GM21576 (cell line): ENCODE results near the gene PAK6.

Source experiments
- ATAC-seq: cut with Tn5 transposase; IDR thresholded peaks from one replicate; pipeline ENCODE4 v1.9.1; 2021; ENCODE audit warnings: mild to moderate bottlenecking, moderate library complexity; ENCODE audit not compliant: unreplicated experiment

The PAK6 gene

GRCh38 chr15:40238532-40239403, at the start of gene PAK6:
PAK6 (plus strand) TSS chr15:40239063; CDS start chr15:40264786, 25,723 bp downstream.
- ATAC-seq: no peak

GRCh38 chr15:40190591-40190990, 48.3 kb upstream of the PAK6 start:
- ATAC-seq: no peak

DNA sequence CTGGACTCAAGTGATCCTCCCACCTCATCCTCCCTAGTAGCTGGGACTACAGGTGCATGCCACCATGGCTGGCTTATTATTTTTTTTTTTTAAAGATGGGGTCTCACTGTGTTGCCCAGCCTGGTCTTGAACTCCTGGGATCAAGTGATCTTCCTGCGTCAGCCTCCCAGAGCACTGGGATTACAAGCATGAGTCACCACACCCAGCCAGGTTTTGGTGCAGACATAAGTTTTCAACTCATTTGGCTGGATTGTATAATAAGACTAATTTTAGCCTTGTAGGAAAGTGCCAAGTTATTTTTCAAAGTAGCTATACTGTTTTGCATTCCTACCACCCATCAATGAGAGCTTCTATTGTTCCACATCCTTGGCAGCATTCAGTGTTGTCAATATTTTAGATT, 45.9 kb upstream of the PAK6 start:
- ATAC-seq: no peak

- no peak for ATAC-seq
These were observed 41.4 kb upstream of the PAK6 start for GRCh38 chr15:40197434-40197833.

DNA sequence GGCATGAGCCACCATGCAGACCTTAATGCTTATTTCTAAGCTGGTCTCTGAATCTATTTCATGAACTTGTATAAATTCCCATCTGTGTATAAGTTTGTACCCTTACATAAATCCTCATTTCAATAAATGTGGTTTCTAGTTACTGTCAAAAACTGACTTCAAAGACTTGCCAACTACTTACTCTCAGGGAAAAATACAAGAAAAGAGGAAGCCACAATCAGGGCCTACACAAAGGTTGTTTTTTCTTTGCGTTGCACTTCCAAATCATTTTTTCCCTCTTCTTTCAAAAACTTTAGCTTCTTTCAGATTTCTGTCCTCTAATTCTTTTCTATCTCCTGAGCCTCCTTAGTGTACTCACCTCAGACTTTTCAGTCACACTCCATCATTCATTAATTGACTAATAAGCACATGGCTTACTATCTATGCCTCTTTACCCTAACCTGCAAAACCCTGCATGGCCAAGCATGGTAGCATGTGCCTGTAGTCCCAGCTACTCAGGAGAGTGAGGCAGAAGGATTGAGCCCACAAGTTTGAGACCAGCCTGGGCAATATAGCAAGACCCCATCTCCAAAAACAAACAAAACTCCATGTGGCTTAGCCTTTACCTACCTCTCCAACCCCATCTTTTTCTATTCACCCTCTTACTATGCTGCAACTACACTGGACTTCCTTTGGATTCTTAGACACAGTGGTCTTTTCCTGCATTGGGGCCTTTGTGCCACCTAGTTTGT, 40.3 kb upstream of the PAK6 start:
- ATAC-seq: no peak

- ATAC-seq: no peak
These were observed 34.8 kb upstream of the PAK6 start for GRCh38 chr15:40204100-40204499.

DNA sequence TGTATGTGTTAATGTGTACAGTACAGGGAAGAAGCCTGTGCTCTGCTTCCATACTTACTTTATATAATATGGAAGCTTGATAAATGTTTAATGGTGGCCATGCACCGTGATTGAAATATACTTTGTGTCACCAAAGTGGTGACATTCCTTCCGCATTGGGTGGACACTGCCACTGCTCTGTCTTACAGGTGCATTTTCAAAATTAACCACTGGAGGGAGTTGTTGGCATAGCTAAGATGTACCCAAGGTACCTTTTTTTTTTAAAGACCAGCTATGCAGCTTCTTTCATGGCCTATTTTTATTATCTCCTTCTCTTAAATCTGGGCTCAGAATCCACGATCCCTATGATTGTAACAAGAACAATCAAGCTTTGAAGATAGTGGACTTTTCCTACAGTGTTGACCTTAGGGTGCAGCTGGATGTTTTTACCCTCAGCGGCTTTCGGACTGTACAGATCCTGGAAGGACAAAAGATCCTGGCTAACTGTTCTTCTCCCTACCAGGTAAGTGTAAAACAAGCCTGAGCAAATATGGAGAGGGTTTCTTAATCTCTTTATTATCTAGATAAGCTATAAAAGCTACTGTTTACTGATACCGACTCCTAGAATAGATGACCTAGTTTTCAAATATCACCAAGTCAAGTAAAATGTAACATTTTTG, 21.6 kb upstream of the PAK6 start:
- ATAC-seq: no peak

GRCh38 chr15:40219801-40220200, 19.1 kb upstream of the PAK6 start:
- ATAC-seq: no peak

GRCh38 chr15:40222131-40222530, 16.7 kb upstream of the PAK6 start:
- ATAC-seq: no peak

- no peak for ATAC-seq
These were observed 12.1 kb upstream of the PAK6 start for GRCh38 chr15:40226736-40227135.

- no peak for ATAC-seq
These were observed 9.5 kb upstream of the PAK6 start for GRCh38 chr15:40229316-40229715.

DNA sequence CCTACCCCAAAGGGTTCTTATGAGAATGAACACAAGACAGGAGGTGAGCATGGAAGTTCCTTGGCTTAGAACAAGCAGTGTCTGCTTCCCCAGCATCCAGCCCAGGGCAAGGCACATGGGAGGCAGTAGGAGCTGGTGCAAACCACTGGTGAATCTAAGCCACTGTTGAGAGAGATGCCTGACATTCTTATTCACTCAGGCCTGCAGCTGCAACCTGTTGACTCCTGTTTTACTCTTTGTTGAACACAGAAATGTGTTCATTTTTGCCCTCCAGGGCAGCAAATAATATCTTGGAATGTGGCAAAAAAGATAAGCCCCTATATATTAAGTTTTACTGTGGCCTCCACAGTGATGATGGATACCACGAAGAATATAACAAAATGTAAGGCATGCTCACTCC, 8.9 kb upstream of the PAK6 start:
- ATAC-seq: no peak

DNA sequence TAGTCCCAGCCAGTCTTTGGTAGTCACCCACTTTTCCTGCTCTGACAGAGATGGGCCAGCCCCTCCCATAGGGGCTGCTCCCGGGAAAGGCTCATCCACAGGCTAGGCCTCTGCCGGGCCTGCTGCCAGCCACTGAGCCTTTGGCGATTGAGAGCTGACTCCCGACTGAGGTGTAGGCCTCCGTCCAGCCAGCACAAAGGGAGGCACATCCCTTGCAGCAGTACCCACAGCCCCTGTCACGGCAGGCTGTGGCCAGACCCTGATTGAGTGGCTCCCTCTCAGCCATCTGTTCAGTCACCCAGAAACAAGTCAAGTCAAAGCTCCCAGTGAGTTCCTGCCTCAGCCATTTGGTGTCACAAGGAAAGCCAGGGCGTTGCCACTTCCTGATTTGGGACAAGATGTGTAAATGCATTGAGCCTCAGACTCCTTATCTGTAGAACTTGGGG, 6.2 kb upstream of the PAK6 start:
- no peak for ATAC-seq

DNA sequence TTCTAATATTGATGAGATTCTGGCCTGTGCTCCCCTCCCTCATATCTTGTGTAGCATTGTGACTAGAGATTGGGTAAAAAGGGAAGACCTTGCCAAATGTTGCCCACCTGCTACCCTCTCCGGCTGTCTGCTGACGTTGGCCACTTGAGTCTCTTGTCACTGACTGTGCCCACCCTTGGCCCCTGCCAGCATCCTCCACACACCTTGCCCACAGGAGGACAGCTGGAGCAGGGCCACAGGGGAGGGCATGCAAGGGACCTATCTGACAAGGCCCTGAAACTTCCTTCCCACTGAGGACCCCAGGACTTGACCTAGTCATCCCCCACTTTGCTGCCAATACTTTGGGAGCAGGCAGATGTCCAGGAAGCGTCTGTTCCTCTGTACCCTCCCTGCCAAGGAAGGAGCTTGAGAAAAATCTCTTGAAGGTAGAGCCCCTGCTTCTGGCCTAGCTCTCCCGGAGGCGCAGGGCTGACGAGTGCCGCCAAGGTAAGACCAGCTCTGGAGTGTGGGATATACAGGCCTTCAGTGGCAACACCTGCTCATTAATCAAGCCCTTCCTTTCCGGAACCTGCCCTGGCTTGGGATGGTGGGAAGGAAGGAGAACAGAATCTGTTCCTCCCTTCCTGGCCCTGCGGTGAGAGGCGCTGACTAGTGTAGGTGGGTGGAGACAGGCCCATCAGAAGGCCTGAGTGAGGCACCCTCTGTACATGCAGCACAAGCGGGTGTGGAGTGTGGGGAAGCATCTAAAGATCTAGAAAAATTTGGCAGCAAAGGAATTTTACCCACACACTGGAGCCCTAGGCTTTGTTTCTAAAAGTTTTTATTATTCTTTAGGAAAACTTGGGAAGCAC, 4.9 kb upstream of the PAK6 start:
- ATAC-seq: no peak

- ATAC-seq: no peak
These were observed 4.1 kb upstream of the PAK6 start for GRCh38 chr15:40234783-40235182.

- ATAC-seq: no peak
These were observed 3.5 kb upstream of the PAK6 start for GRCh38 chr15:40235201-40235885.

DNA sequence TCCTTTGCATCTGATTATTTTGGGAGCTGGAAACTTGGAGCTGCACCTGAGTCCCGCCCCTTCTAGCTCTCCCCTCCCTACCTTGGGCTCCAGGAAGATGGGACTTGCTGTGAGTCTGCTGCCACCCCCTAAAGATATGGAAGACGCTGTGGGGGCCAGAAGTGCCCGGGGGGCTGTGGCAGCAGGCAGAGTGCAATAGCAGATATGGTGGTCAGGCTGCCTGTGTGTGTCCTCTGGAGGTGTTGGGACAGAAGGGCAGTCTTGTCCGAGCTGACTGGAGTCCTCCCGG, 485 bp downstream of the PAK6 start:
- no peak for ATAC-seq

GRCh38 chr15:40239693-40240618, 1.1 kb downstream of the PAK6 start:
- no peak for ATAC-seq

DNA sequence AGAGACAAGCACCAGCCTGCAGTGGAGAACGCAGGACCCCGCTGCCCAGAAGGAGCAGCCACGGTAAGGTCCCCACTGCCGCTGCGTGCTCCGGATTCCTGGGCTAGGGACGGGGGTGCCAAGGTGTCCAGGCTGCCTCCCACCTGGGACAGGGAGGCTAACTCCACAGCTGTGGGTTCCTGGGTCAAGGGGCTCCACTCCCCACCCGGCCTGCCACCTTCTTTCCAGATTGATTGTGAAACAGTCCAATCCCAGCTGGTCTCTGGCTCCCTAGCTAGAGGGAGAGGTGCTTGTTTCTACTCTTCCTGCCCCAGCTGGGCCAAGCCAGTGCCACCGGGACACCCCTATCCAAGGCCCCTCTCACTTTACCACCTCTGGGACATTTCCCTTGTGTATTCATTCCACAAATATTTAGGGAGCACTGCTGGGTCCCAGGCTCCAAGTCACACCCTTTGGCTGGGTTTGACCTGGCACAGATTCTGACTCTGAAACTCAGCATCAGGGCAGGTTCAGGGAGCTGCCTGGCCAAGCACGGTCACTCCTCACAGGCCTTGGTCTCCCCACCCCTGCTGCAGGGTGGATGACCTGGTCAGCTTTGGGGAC, 1.9 kb downstream of the PAK6 start:
- ATAC-seq: no peak
